Neutrophil (primary cell): ENCODE data around the gene FGB.

Experiments used
- H3K27ac ChIP-seq: fragments of 200-600 bp; sonication (generic); 2 replicates; pipeline ENCODE4 v1.5.1; 2016; ENCODE audit warnings: mild to moderate bottlenecking, moderate library complexity
- H3K27me3 ChIP-seq: fragments of 200-600 bp; sonication (generic); 2 replicates; pipeline ENCODE4 v1.6.0; 2016; ENCODE audit warnings: mild to moderate bottlenecking
- H3K36me3 ChIP-seq: fragments of 200-600 bp; sonication (generic); 2 replicates; pipeline ENCODE4 v1.5.1; 2017
- H3K4me1 ChIP-seq, 2 experiments: fragments of 200-600 bp in 1 of 2; sonication (generic) in 1 of 2; 1 replicate in 1 of 2; 2 replicates in 1 of 2; pipeline versions ENCODE4 v1.5.1 to v1.6.1; 2013 to 2016; ENCODE audit warnings: low read depth in 1 of 2, low read length in 1 of 2, mild to moderate bottlenecking in 1 of 2, moderate library complexity in 1 of 2; ENCODE audit not compliant: control insufficient read depth in 1 of 2, insufficient read depth in 1 of 2
- H3K4me3 ChIP-seq, 2 experiments: fragments of 200-600 bp in 1 of 2; sonication (generic) in 1 of 2; 1 replicate in 1 of 2; 2 replicates in 1 of 2; pipeline ENCODE4 v1.5.1; 2013 to 2016; ENCODE audit warnings: low read depth in 1 of 2, low read length in 1 of 2, mild to moderate bottlenecking in 1 of 2, moderate library complexity in 1 of 2
- H3K9me3 ChIP-seq: fragments of 200-600 bp; sonication (generic); 2 replicates; pipeline ENCODE4 v1.5.1; 2016
- CTCF ChIP-seq: fragments of 200-600 bp; sonication (generic); IDR thresholded peaks from 2 replicates; pipeline ENCODE4 v1.5.1; 2016; ENCODE audit warnings: antibody characterized with exemption

Gene FGB

GRCh38 chr4:154612472-154613414 is 49.9 kb downstream of the FGB start, which contains the start of gene FGG:
TSS of gene FGG (minus strand) at chr4:154612656. CDS start at chr4:154612609, 47 bp downstream.
- H3K4me1 ChIP-seq: no peaks in the 10 kb centered on the region
- H3K4me3 ChIP-seq: no peak within 1 kb of the TSS
- no peaks in the 10 kb centered on the region for H3K27me3 ChIP-seq
- H3K27ac ChIP-seq: no peak within 1 kb of the TSS
- H3K36me3 ChIP-seq: no peaks in the 10 kb centered on the region
- no peak for TF ChIP-seq CTCF
- H3K9me3 ChIP-seq: no peaks in the 10 kb centered on the region

- Histone ChIP-seq H3K4me3 (no peak overlapping the region), H3K27ac (no peak overlapping the region), H3K4me1 (no peaks in the 10 kb centered on the region), H3K9me3 (no peaks in the 10 kb centered on the region), H3K27me3 (no peaks in the 10 kb centered on the region), H3K36me3 (no peaks in the 10 kb centered on the region)
- no peak for TF ChIP-seq CTCF
These were observed 51.5 kb downstream of the FGB start for GRCh38 chr4:154614306-154614705.

GRCh38 chr4:154615211-154615610 is 52.4 kb downstream of the FGB start:
- Histone ChIP-seq H3K9me3 (no peaks in the 10 kb centered on the region), H3K27ac (no peak overlapping the region), H3K36me3 (no peaks in the 10 kb centered on the region), H3K4me1 (no peaks in the 10 kb centered on the region), H3K4me3 (no peak overlapping the region), H3K27me3 (no peaks in the 10 kb centered on the region)
- no peak for TF ChIP-seq CTCF

GRCh38 chr4:154616287-154616686 is 53.5 kb downstream of the FGB start:
- Histone ChIP-seq H3K4me1 (no peaks in the 10 kb centered on the region), H3K36me3 (no peaks in the 10 kb centered on the region), H3K4me3 (no peak overlapping the region), H3K27me3 (no peaks in the 10 kb centered on the region), H3K27ac (no peak overlapping the region), H3K9me3 (no peaks in the 10 kb centered on the region)
- no peak for TF ChIP-seq CTCF

GRCh38 chr4:154616731-154617130 is 53.9 kb downstream of the FGB start:
- Histone ChIP-seq H3K36me3 (no peaks in the 10 kb centered on the region), H3K4me3 (no peak overlapping the region), H3K9me3 (no peaks in the 10 kb centered on the region), H3K27ac (no peak overlapping the region), H3K4me1 (no peaks in the 10 kb centered on the region), H3K27me3 (no peaks in the 10 kb centered on the region)
- no peak for TF ChIP-seq CTCF
